Measurements from ENCODE around the gene CCNYL1.

The CCNYL1 gene

GRCh38 chr2:207782238-207783030 lies 71.0 kb downstream of the CCNYL1 start:
- Mint-ChIP-seq H3K9me3 (no peaks in the 10 kb centered on the region), H3K27ac (no peak overlapping the region), H3K4me3 (no peak overlapping the region), H3K36me3 (ENCODE audit: insufficient read depth) (no peaks in the 10 kb centered on the region), H3K4me1 (ENCODE audit: low read depth in 2 of 2) (no peaks in the 10 kb centered on the region), H3K27me3 (peaks cover 9 to 23% of the 10 kb centered on the region in 2 donors)
- DNase-seq (no peak), ATAC-seq (replicated peaks) (no peak)

- no peak for ATAC-seq (replicated peaks)
- Mint-ChIP-seq H3K36me3 (ENCODE audit: insufficient read depth) (no peaks in the 10 kb centered on the region), H3K27me3 (peaks cover 14 to 29% of the 10 kb centered on the region in 2 donors), H3K4me3 (no peak overlapping the region), H3K27ac (no peak overlapping the region), H3K9me3 (no peaks in the 10 kb centered on the region), H3K4me1 (ENCODE audit: low read depth in 2 of 2) (no peaks in the 10 kb centered on the region)
- no peak for DNase-seq
Measured at GRCh38 chr2:207783514-207783913, 72.1 kb downstream of the CCNYL1 start.

GRCh38 chr2:207784898-207785297 lies 73.5 kb downstream of the CCNYL1 start:
- DNase-seq (no peak), ATAC-seq (replicated peaks) (no peak)
- Mint-ChIP-seq H3K4me1 (ENCODE audit: low read depth in 2 of 2) (no peaks in the 10 kb centered on the region), H3K36me3 (ENCODE audit: insufficient read depth) (no peaks in the 10 kb centered on the region), H3K4me3 (no peak overlapping the region), H3K27ac (no peak overlapping the region), H3K9me3 (no peaks in the 10 kb centered on the region), H3K27me3 (peaks cover 10 to 20% of the 10 kb centered on the region in 2 donors)

GRCh38 chr2:207787017-207787416 lies 75.6 kb downstream of the CCNYL1 start:
- no peak overlapping the region for H3K27ac Mint-ChIP-seq
- H3K36me3 Mint-ChIP-seq (ENCODE audit: insufficient read depth), result no peaks in the 10 kb centered on the region
- no peak for ATAC-seq (replicated peaks)
- peaks cover 17 to 33% of the 10 kb centered on the region in 2 donors for H3K27me3 Mint-ChIP-seq
- H3K4me3 Mint-ChIP-seq, result no peak overlapping the region
- DNase-seq, result no peak
- H3K4me1 Mint-ChIP-seq (ENCODE audit: low read depth in 2 of 2), result no peaks in the 10 kb centered on the region
- no peaks in the 10 kb centered on the region for H3K9me3 Mint-ChIP-seq

- DNase-seq, result no peak
- Mint-ChIP-seq H3K27ac (no peak overlapping the region), H3K4me3 (no peak overlapping the region), H3K36me3 (ENCODE audit: insufficient read depth) (no peaks in the 10 kb centered on the region), H3K27me3 (peaks cover 17 to 26% of the 10 kb centered on the region in 2 donors), H3K9me3 (no peaks in the 10 kb centered on the region), H3K4me1 (ENCODE audit: low read depth in 2 of 2) (peaks cover 0 to 2% of the 10 kb centered on the region in 2 donors)
- no peak for ATAC-seq (replicated peaks)
Measured at GRCh38 chr2:207787800-207788199, 76.4 kb downstream of the CCNYL1 start.

GRCh38 chr2:207790898-207791297 lies 79.5 kb downstream of the CCNYL1 start:
- ATAC-seq (replicated peaks) (no peak), DNase-seq (no peak)
- H3K36me3 Mint-ChIP-seq (ENCODE audit: insufficient read depth), result no peaks in the 10 kb centered on the region
- no peak overlapping the region for H3K4me3 Mint-ChIP-seq
- no peak overlapping the region for H3K27ac Mint-ChIP-seq
- no peaks in the 10 kb centered on the region for H3K9me3 Mint-ChIP-seq
- peaks cover 35 to 48% of the 10 kb centered on the region in 2 donors for H3K27me3 Mint-ChIP-seq
- H3K4me1 Mint-ChIP-seq (ENCODE audit: low read depth in 2 of 2), result peaks cover 0 to 2% of the 10 kb centered on the region in 2 donors

GRCh38 chr2:207791579-207792243 lies 80.3 kb downstream of the CCNYL1 start:
- H3K36me3 Mint-ChIP-seq (ENCODE audit: insufficient read depth), result no peaks in the 10 kb centered on the region
- H3K9me3 Mint-ChIP-seq, result no peaks in the 10 kb centered on the region
- ATAC-seq (replicated peaks) (no peak), DNase-seq (no peak)
- H3K27ac Mint-ChIP-seq, result no peak overlapping the region
- peaks cover 0 to 2% of the 10 kb centered on the region in 2 donors for H3K4me1 Mint-ChIP-seq (ENCODE audit: low read depth in 2 of 2)
- H3K4me3 Mint-ChIP-seq, result no peak overlapping the region
- peaks cover 35 to 48% of the 10 kb centered on the region in 2 donors for H3K27me3 Mint-ChIP-seq

- no peak overlapping the region for H3K27ac Mint-ChIP-seq
- no peak overlapping the region for H3K4me3 Mint-ChIP-seq
- H3K4me1 Mint-ChIP-seq (ENCODE audit: low read depth in 2 of 2), result peaks cover 0 to 2% of the 10 kb centered on the region in 2 donors
- no peak for ATAC-seq (replicated peaks)
- no peak for DNase-seq
- H3K27me3 Mint-ChIP-seq, result peaks cover 35 to 47% of the 10 kb centered on the region in 2 donors
- no peaks in the 10 kb centered on the region for H3K36me3 Mint-ChIP-seq (ENCODE audit: insufficient read depth)
- H3K9me3 Mint-ChIP-seq, result no peaks in the 10 kb centered on the region
Measured at GRCh38 chr2:207792244-207792785, 80.9 kb downstream of the CCNYL1 start.

GRCh38 chr2:207796585-207797350 lies 85.3 kb downstream of the CCNYL1 start:
- peaks cover 0 to 2% of the 10 kb centered on the region in 2 donors for H3K4me1 Mint-ChIP-seq (ENCODE audit: low read depth in 2 of 2)
- peaks cover 18 to 26% of the 10 kb centered on the region in 2 donors for H3K27me3 Mint-ChIP-seq
- no peak overlapping the region for H3K27ac Mint-ChIP-seq
- H3K4me3 Mint-ChIP-seq, result no peak overlapping the region
- ATAC-seq (replicated peaks) (no peak), DNase-seq (no peak)
- no peaks in the 10 kb centered on the region for H3K9me3 Mint-ChIP-seq
- no peaks in the 10 kb centered on the region for H3K36me3 Mint-ChIP-seq (ENCODE audit: insufficient read depth)

GRCh38 chr2:207801259-207801658 lies 89.8 kb downstream of the CCNYL1 start:
- DNase-seq (no peak), ATAC-seq (replicated peaks) (no peak)
- H3K4me1 Mint-ChIP-seq (ENCODE audit: low read depth in 2 of 2), result no peaks in the 10 kb centered on the region
- no peaks in the 10 kb centered on the region for H3K9me3 Mint-ChIP-seq
- H3K27me3 Mint-ChIP-seq, result no peaks in the 10 kb centered on the region
- no peak overlapping the region for H3K27ac Mint-ChIP-seq
- H3K36me3 Mint-ChIP-seq (ENCODE audit: insufficient read depth), result no peaks in the 10 kb centered on the region
- no peak overlapping the region for H3K4me3 Mint-ChIP-seq

GRCh38 chr2:207802650-207803049 lies 91.2 kb downstream of the CCNYL1 start:
- ATAC-seq (replicated peaks) (no peak), DNase-seq (no peak)
- Mint-ChIP-seq H3K9me3 (no peaks in the 10 kb centered on the region), H3K4me3 (no peak overlapping the region), H3K27me3 (peaks cover 0 to 6% of the 10 kb centered on the region in 2 donors), H3K4me1 (ENCODE audit: low read depth in 2 of 2) (no peaks in the 10 kb centered on the region), H3K36me3 (ENCODE audit: insufficient read depth) (no peaks in the 10 kb centered on the region), H3K27ac (no peak overlapping the region)

Measured in effector memory CD8-positive, alpha-beta T cell (primary cell).